Activated naive CD4-positive, alpha-beta T cell treated with anti-CD3 and anti-CD28 coated beads, Interleukin-2, amount 10 ng/mL, durations not matched to agents 7 days and 5 days (primary cell): ENCODE measurements around the gene ROBO1.

Source experiments
- CTCF ChIA-PET: fragments of 350-600 bp; sonication (Branson Sonifier 250); formaldehyde crosslinking; loops from one replicate; lab custom pipeline; 2021; ENCODE audit warnings: antibody characterized with exemption; lab: Charles Lee
- DNase-seq: peaks from one replicate; pipeline ENCODE4 v3.0.0-alpha.2; 2020
- H3K27ac Mint-ChIP-seq: one replicate; pipeline ENCODE4 v1.8.0; 2021; ENCODE audit warnings: mild to moderate bottlenecking, moderate library complexity, mixed read lengths
- H3K27me3 Mint-ChIP-seq: one replicate; pipeline ENCODE4 v1.8.0; 2021; ENCODE audit warnings: mild to moderate bottlenecking, mixed read lengths
- H3K36me3 Mint-ChIP-seq: one replicate; pipeline ENCODE4 v1.8.0; 2021; ENCODE audit warnings: mixed read lengths
- H3K4me1 Mint-ChIP-seq: one replicate; pipeline ENCODE4 v1.8.0; 2021; ENCODE audit warnings: mixed read lengths
- H3K4me3 Mint-ChIP-seq: one replicate; pipeline ENCODE4 v1.8.0; 2021; ENCODE audit warnings: mild to moderate bottlenecking, moderate library complexity, mixed read lengths
- H3K9me3 Mint-ChIP-seq: one replicate; pipeline ENCODE4 v1.8.0; 2021; ENCODE audit warnings: mixed read lengths

Gene ROBO1

DNA sequence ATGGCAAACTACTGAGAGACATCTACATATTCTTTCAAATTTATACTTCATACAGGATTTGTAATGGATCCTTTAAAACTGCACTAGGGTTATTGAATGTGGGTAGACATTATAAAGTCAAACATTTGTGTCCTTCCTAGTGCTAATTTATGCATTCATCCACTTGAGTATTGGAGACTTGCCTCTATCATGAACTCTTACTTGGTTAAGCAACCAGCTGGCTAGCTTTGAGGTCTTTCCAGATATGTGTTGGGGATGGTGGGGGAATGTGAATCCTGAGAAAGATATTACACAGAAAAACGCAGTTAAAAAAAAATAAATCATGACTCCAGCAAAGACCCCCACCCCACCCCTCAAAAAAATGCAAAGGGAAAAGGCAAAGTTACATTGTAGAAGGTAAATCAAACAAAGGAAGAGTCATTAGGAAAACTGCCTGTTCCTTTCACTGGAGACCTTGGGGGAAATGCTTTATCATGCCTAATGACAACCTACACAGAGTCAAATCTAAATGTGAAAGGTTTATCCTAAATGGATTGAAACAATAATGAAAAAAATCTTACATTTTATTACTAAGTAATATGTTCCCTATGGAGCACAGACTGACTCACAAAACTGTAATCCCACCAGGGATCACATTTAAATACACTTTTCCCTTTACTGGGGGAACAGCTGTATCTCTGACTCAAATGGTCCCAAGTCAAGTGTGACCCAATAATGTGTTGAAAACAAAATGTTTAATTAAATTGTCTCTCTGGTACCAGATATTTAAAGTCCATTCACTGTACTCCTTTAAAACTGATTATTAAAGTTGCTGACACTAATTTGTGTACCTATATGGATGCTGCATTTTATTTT is 522.3 kb downstream of the ROBO1 start:
- no peaks in the 10 kb centered on the region for H3K36me3 Mint-ChIP-seq
- DNase-seq = no peak

DNA sequence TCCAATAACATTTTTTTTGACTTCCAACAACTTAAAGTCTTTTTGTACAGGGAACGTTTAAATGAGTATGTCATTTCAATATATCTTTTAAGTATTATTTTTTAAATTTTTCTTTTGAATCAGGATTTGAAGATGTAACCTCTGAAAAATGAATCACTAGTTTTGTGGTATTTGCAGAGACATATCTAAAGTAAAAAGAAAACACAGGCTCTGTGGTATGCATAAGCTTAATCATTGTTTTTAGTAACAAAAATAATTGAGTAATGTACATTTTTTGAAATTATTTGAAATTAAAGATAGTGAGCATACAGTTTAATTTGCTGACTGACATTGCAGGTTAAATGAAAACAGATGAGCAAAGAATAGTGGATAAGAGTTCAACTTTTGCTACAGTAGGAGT is 531.3 kb downstream of the ROBO1 start:
- Mint-ChIP-seq H3K36me3 (peaks cover 1% of the 10 kb centered on the region), H3K27ac (no peak overlapping the region), H3K27me3 (no peaks in the 10 kb centered on the region), H3K4me3 (no peak overlapping the region), H3K9me3 (peaks cover 10% of the 10 kb centered on the region), H3K4me1 (no peaks in the 10 kb centered on the region)
- no peak for DNase-seq
- CTCF ChIA-PET = no interaction called here

More for the DNA sequence above, 522.3 kb downstream of the ROBO1 start:
- H3K27me3 Mint-ChIP-seq = no peaks in the 10 kb centered on the region
- CTCF ChIA-PET = no interaction called here
- no peaks in the 10 kb centered on the region for H3K4me1 Mint-ChIP-seq
- H3K27ac Mint-ChIP-seq = no peak overlapping the region
- peaks cover 2% of the 10 kb centered on the region for H3K9me3 Mint-ChIP-seq
- H3K4me3 Mint-ChIP-seq = no peak overlapping the region

DNA sequence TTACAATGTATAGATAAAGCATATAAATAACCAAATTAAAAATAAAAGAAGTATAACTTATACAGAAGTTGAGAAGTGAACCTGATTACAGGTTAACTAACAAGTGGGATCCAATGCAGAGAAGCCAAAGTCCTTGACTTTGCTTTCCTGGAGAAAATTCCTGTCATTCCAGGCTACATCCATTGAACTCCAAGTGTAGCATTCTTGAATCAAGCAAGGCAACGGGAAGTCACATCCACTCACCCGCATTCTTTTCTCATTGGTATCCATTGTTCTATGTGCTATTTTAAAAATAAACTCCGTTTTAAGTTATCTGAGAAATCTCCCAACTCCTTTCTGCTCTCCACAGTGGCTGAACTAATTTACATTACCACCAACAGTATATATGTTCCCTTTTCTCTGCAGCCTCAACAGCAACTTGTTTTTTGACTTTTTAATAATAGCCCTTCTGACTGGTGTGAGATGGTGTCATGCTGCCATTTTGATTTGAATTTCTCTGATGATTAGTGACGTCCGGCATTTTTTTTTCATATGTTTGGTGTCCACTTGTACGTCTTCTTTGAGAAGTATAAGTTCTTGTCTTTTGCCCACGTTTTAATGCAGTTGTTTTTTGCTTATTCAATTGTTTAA is 534.3 kb downstream of the ROBO1 start:
- H3K36me3 Mint-ChIP-seq = peaks cover 1% of the 10 kb centered on the region
- no peak overlapping the region for H3K4me3 Mint-ChIP-seq
- CTCF ChIA-PET = no interaction called here
- no peak overlapping the region for H3K27ac Mint-ChIP-seq
- DNase-seq = no peak
- H3K9me3 Mint-ChIP-seq = peaks cover 7% of the 10 kb centered on the region
- no peaks in the 10 kb centered on the region for H3K27me3 Mint-ChIP-seq
- no peaks in the 10 kb centered on the region for H3K4me1 Mint-ChIP-seq

DNA sequence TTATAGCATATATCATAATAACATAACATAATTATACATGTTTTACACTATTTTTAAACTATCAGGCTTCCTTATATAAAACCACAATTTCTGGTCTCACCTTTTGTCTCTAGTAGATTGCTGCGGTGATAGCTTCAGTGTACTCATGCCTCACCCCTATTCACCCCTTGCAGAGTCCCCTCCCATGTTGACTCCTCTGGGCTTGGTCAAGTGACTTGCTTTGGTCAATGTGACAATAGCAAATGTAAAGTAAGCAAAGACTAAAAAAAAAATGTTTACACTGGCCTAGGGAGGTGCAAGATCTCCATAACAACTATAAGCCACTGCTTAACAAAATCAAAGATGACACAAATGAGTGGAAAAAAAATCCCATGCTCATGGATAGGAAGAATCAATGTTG is 537.5 kb downstream of the ROBO1 start:
- Mint-ChIP-seq H3K27me3 (no peaks in the 10 kb centered on the region), H3K36me3 (peaks cover 1% of the 10 kb centered on the region), H3K4me3 (no peak overlapping the region), H3K27ac (no peak overlapping the region), H3K4me1 (no peaks in the 10 kb centered on the region), H3K9me3 (peaks cover 10% of the 10 kb centered on the region)
- CTCF ChIA-PET = no interaction called here
- DNase-seq = no peak

DNA sequence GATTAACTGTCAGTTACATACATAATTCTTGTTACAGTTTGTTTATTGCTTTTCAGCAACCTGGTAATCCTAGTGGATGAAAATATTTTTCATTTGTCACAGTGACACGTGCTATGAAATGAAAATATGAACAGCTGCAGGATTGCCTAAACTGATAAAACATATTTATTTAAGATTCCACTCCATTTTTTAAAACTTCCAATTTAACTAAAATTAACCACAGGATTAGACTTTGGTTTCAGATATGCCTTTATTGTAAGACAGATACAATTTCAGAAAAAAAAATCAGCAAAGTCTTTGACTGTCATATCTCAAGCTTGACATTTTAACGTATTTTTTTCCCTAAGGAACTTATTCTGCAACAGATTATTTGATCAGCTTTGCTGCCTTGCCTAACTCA is 550.7 kb downstream of the ROBO1 start:
- CTCF ChIA-PET = no interaction called here
- DNase-seq = no peak
- no peaks in the 10 kb centered on the region for H3K9me3 Mint-ChIP-seq
- H3K4me3 Mint-ChIP-seq = no peak overlapping the region
- H3K36me3 Mint-ChIP-seq = no peaks in the 10 kb centered on the region
- no peaks in the 10 kb centered on the region for H3K4me1 Mint-ChIP-seq
- H3K27me3 Mint-ChIP-seq = no peaks in the 10 kb centered on the region
- H3K27ac Mint-ChIP-seq = no peak overlapping the region

DNA sequence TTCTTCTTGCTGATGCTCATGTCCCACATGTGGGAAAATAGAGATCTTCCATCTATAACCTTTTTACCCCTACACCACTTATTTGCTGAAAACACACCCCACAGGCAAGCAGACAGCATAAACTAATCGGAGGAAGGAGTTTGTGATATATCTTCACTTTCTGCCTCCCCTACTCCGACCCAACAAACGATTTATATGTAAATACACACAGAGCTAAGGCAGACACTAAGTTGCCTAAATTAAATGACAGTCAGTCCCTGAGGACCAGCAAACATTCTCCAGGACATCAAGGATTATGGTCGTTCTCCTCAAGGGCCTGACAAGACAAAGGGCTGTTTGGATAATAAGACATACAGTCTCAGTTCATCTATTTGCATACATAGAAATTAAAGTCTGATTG is 552.5 kb downstream of the ROBO1 start:
- Mint-ChIP-seq H3K9me3 (peaks cover 3% of the 10 kb centered on the region), H3K27ac (no peak overlapping the region), H3K4me3 (no peak overlapping the region), H3K27me3 (no peaks in the 10 kb centered on the region), H3K4me1 (no peaks in the 10 kb centered on the region), H3K36me3 (no peaks in the 10 kb centered on the region)
- CTCF ChIA-PET = no interaction called here
- no peak for DNase-seq

DNA sequence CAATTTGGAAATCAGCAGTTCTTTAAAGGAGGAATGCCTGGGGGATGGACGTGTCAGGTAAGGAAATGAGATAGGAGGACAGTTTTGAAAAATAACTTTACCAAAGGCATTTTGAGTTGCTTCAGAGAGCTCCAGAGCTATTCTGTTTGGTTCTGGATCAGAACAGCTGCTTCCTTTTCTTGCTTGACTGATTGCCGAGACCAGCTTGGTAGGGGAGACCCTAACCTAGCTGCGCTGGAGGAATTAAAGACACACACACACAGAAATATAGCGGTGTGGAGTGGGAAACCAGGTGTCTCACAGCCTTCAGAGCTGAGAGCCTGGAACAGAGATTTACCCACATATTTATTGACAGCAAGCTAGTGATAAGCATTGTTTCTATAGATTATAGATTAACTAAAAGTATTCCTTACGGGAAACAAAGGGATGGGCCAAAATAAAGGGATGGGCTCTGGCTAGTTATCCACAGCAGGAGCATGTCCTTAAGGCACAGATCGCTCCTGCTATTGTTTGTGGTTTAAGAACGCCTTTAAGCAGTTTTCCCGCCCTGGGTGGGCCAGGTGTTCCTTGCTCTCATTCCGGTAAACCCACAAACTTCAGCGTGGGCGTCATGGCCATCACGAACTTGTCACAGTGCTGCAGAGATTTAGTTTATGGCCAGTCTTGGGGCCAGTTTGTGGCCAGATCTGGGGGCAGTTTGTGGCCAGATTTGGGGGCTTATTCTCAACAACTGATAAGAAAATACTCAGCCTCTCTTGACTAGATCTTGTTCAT is 556.0 kb downstream of the ROBO1 start:
- no peak overlapping the region for H3K4me3 Mint-ChIP-seq
- CTCF ChIA-PET = no interaction called here
- peaks cover 13% of the 10 kb centered on the region for H3K9me3 Mint-ChIP-seq
- no peaks in the 10 kb centered on the region for H3K27me3 Mint-ChIP-seq
- DNase-seq = no peak
- H3K4me1 Mint-ChIP-seq = no peaks in the 10 kb centered on the region
- H3K27ac Mint-ChIP-seq = no peak overlapping the region
- H3K36me3 Mint-ChIP-seq = no peaks in the 10 kb centered on the region

DNA sequence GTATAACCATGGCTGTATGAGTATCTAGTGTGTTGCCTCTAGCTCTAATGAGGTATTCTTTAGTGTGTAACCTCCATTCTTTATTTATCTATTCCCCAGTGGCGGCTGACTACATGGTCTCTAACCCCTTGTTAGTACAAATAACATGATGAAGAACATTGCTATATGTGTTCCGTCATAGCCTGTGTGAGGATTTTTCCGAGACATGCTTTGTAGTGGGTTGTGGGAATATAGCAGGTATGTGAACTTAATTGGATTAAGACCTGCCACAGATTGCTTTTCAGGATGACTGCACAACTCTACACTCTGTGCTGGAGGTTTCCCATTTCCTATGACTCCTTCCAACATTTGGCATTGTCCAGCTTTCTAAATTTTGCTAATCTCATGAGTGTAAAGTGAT is 563.4 kb downstream of the ROBO1 start:
- no peak for DNase-seq
- no peaks in the 10 kb centered on the region for H3K4me1 Mint-ChIP-seq
- no peak overlapping the region for H3K27ac Mint-ChIP-seq
- H3K4me3 Mint-ChIP-seq = no peak overlapping the region
- CTCF ChIA-PET = no interaction called here
- H3K27me3 Mint-ChIP-seq = no peaks in the 10 kb centered on the region
- peaks cover 6% of the 10 kb centered on the region for H3K9me3 Mint-ChIP-seq
- H3K36me3 Mint-ChIP-seq = no peaks in the 10 kb centered on the region

DNA sequence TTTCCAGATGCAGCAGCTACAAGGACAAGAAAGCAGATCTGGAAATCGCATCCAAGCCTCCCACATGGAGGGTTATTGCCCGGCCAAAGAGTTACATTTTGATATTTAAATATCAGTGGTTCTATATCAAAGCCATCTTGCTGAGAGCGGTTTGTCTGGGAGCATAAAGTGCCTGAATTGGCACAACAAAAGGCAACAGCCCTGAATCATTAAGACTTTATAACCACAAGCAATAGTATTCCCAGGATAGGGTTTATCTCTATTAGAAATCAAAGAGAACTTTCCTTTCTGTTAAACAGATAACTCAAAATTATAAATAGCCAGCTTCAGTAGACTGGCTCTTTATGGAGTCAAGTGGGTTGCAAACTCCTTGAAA is 564.7 kb downstream of the ROBO1 start:
- no peak for DNase-seq
- no peaks in the 10 kb centered on the region for H3K27me3 Mint-ChIP-seq
- H3K27ac Mint-ChIP-seq = no peak overlapping the region
- CTCF ChIA-PET = no interaction called here
- no peaks in the 10 kb centered on the region for H3K36me3 Mint-ChIP-seq
- no peak overlapping the region for H3K4me3 Mint-ChIP-seq
- H3K9me3 Mint-ChIP-seq = peaks cover 8% of the 10 kb centered on the region
- no peaks in the 10 kb centered on the region for H3K4me1 Mint-ChIP-seq

DNA sequence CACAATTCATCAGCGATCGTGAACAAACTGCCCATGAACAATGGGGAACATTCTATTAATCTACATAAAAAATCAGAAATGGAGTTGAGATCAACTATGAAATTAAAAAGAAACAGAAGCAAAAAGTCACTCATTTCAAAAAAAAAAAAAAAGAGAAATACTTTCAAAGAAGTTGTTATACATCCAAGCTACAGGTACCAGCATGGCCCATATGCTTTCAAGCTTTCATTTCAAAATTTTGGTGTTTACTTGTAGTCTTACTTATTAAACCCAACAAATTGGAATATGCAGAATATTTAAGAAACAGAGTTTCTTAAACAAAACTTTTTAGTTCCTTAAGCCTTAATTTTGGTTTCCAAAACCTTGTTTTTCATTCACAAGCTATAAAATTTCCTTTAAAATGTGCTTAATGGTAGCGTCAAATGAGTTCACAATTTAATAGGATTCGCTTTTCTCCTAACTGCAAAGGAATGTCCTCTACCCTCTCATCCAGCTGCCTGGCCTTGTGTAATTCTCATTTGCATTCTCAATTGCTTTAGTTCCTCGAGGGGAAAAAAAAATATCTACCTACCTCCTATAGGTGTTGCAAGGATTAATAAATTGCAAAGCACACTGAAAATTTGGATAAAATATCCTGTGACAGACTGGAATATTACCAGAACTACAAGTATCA is 565.2 kb downstream of the ROBO1 start:
- DNase-seq = no peak
- H3K4me1 Mint-ChIP-seq = no peaks in the 10 kb centered on the region
- H3K9me3 Mint-ChIP-seq = peaks cover 8% of the 10 kb centered on the region
- no peak overlapping the region for H3K4me3 Mint-ChIP-seq
- H3K36me3 Mint-ChIP-seq = no peaks in the 10 kb centered on the region
- H3K27ac Mint-ChIP-seq = no peak overlapping the region
- CTCF ChIA-PET = no interaction called here
- H3K27me3 Mint-ChIP-seq = no peaks in the 10 kb centered on the region

DNA sequence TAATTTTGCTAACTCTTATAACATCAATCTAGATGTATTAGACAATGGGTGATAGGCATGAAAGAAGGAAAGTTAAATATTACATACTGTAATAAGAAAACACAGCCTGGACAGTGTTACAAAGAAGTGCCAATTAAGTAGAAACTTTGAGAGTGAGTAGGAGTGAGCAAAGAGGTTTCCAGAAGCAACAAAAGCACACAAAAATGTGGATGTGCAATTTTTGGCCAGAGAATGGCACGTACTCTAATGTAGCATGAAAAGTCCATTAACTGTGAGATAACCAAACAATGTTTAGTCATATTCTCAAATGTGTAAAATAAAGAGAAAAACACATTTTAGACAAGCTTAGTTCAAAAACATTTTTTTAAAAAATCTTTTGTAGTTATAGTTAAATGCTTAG is 567.3 kb downstream of the ROBO1 start:
- Mint-ChIP-seq H3K27me3 (no peaks in the 10 kb centered on the region), H3K9me3 (peaks cover 9% of the 10 kb centered on the region), H3K27ac (no peak overlapping the region), H3K4me1 (no peaks in the 10 kb centered on the region), H3K36me3 (no peaks in the 10 kb centered on the region), H3K4me3 (no peak overlapping the region)
- DNase-seq = no peak
- CTCF ChIA-PET = interaction anchor here (1.1 kb wide), 1 partner anchor 16 kb away, joined by 3 read pairs; no protein-coding TSS in a partner anchor

DNA sequence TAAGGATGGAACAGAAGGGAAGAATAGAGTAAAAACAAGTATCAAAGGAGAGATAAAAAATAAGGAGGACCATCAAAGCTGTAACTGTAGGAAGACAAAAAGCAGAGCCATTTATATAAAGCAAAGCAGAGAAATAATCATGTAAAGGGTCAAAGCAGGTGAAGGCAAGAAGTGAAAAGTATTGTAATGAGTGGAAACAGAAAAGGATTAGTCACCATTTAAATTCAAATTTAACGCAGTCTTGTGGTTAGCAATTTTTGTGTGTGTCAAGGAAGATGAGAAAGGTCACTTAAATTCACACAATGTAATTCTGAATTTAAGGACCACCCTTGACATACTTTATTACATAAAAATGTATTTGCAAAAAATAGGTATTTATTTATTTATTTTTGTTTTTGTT is 567.8 kb downstream of the ROBO1 start:
- DNase-seq = no peak
- Mint-ChIP-seq H3K9me3 (peaks cover 9% of the 10 kb centered on the region), H3K27ac (no peak overlapping the region), H3K27me3 (no peaks in the 10 kb centered on the region), H3K4me3 (no peak overlapping the region), H3K4me1 (no peaks in the 10 kb centered on the region), H3K36me3 (no peaks in the 10 kb centered on the region)
- CTCF ChIA-PET = interaction anchor here (1.1 kb wide), 1 partner anchor 16 kb away, joined by 3 read pairs; no protein-coding TSS in a partner anchor

DNA sequence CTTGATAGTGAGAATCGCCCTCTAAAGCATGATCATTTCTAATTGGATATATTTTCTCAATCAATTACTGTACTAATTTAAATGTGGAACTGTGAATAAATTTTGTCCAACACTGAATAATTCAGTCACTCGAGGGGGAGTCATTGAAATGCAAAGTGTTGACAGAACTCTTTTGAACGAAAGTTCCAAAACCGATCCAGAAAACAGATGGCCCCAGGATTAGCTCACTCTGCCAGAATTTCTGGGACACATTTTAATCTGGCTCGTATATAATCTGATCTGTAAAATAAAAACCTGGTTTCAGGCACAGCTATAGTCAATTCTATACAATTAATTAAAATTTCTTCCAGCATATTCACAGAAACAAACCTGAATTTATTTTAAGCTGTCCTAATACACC is 580.4 kb downstream of the ROBO1 start:
- no peak for DNase-seq
- Mint-ChIP-seq H3K4me3 (no peak overlapping the region), H3K9me3 (peaks cover 9% of the 10 kb centered on the region), H3K27me3 (no peaks in the 10 kb centered on the region), H3K27ac (no peak overlapping the region), H3K36me3 (no peaks in the 10 kb centered on the region), H3K4me1 (no peaks in the 10 kb centered on the region)
- CTCF ChIA-PET = no interaction called here

DNA sequence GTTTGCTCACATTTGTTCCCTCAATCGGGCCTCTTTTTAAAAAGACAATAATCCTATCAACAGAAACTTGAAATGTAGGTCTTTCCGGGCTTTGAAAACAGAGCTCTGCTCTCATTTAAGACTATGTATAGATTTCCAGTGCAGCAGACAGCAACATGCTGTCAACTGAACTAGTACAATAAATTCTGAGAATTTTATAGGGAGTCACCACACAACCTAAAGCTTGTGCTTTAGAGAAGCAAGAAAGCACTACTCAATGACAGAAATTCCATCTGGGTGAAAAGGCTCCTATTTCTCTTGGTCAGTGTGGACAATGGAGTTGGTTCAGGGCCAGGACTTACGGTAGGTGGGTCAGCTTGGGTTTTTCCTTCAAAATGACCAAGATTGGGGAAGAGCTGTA is 583.5 kb downstream of the ROBO1 start:
- Mint-ChIP-seq H3K27me3 (no peaks in the 10 kb centered on the region), H3K27ac (no peak overlapping the region), H3K4me1 (no peaks in the 10 kb centered on the region), H3K9me3 (peaks cover 12% of the 10 kb centered on the region), H3K4me3 (no peak overlapping the region), H3K36me3 (no peaks in the 10 kb centered on the region)
- DNase-seq = no peak
- CTCF ChIA-PET = interaction anchor here (1.2 kb wide), 1 partner anchor 16 kb away, joined by 3 read pairs; no protein-coding TSS in a partner anchor
